Measurements from ENCODE around the gene SORCS2. TPM values are rescaled to one million over a fixed set of nuclear protein-coding genes. Genes with fewer than 3 reads are reported as not detected.

Gene SORCS2
- total RNA-seq, 4 donors from 2014 or later, result 0.07 to 1.2 (median 0.11) TPM

GRCh38 chr4:7270121-7270520 is 77.8 kb downstream of the SORCS2 start:
- no peak for TF ChIP-seq CTCF (IDR thresholded peaks at IDR 0.05 in 4 of 5, conservative IDR thresholded peaks at IDR 0.05 in 1 of 5)
- TF ChIP-seq POLR2A (IDR thresholded peaks at IDR 0.05), result no peak
- no peak for ATAC-seq
- in situ Hi-C loops (cut with MboI; ENCODE audit: low sequenced_read_pairs in 4 of 4) (no loop called here), intact Hi-C loops (cut with DNase I; ENCODE audit: low total_unique reads) (loop anchor here (1.0 kb wide), 1 partner anchor 26 kb away; no protein-coding TSS in a partner anchor)
- Histone ChIP-seq H3K9me3 (no peaks in the 10 kb centered on the region), H3K4me3 (no peak overlapping the region), H3K4me1 (no peaks in the 10 kb centered on the region), H3K27me3 (no peaks in the 10 kb centered on the region), H3K36me3 (no peaks in the 10 kb centered on the region), H3K27ac (no peak overlapping the region)
- DNase-seq, result no peak

GRCh38 chr4:7272404-7272803 is 80.1 kb downstream of the SORCS2 start:
- no peaks in the 10 kb centered on the region for H3K4me1 ChIP-seq
- DNase-seq, result no peak
- no peak for ATAC-seq
- no peaks in the 10 kb centered on the region for H3K27me3 ChIP-seq
- no peak overlapping the region for H3K27ac ChIP-seq
- H3K4me3 ChIP-seq, result no peak overlapping the region
- intact Hi-C loops (cut with DNase I; ENCODE audit: low total_unique reads) (no loop called here), in situ Hi-C loops (cut with MboI; ENCODE audit: low sequenced_read_pairs in 4 of 4) (no loop called here)
- no peaks in the 10 kb centered on the region for H3K36me3 ChIP-seq
- H3K9me3 ChIP-seq, result no peaks in the 10 kb centered on the region
- TF ChIP-seq POLR2A (IDR thresholded peaks at IDR 0.05), result no peak
- no peak for TF ChIP-seq CTCF (IDR thresholded peaks at IDR 0.05 in 4 of 5, conservative IDR thresholded peaks at IDR 0.05 in 1 of 5)

- no peak for DNase-seq
- Histone ChIP-seq H3K4me1 (no peaks in the 10 kb centered on the region), H3K9me3 (no peaks in the 10 kb centered on the region), H3K27me3 (no peaks in the 10 kb centered on the region), H3K36me3 (no peaks in the 10 kb centered on the region), H3K4me3 (no peak overlapping the region), H3K27ac (no peak overlapping the region)
- in situ Hi-C loops (cut with MboI; ENCODE audit: low sequenced_read_pairs in 4 of 4), result no loop called here
- TF ChIP-seq CTCF (IDR thresholded peaks at IDR 0.05 in 4 of 5, conservative IDR thresholded peaks at IDR 0.05 in 1 of 5) (no peak), POLR2A (IDR thresholded peaks at IDR 0.05) (no peak)
- no peak for ATAC-seq
- intact Hi-C loops (cut with DNase I; ENCODE audit: low total_unique reads), result no loop called here
Measured at GRCh38 chr4:7273738-7274297, 81.5 kb downstream of the SORCS2 start.

- H3K27me3 ChIP-seq, result no peaks in the 10 kb centered on the region
- DNase-seq, result no peak
- no peaks in the 10 kb centered on the region for H3K4me1 ChIP-seq
- ATAC-seq, result no peak
- no peak overlapping the region for H3K27ac ChIP-seq
- H3K36me3 ChIP-seq, result no peaks in the 10 kb centered on the region
- TF ChIP-seq POLR2A (IDR thresholded peaks at IDR 0.05), result no peak
- no peak for TF ChIP-seq CTCF (IDR thresholded peaks at IDR 0.05 in 4 of 5, conservative IDR thresholded peaks at IDR 0.05 in 1 of 5)
- no peaks in the 10 kb centered on the region for H3K9me3 ChIP-seq
- intact Hi-C loops (cut with DNase I; ENCODE audit: low total_unique reads), result no loop called here
- in situ Hi-C loops (cut with MboI; ENCODE audit: low sequenced_read_pairs in 4 of 4), result no loop called here
- H3K4me3 ChIP-seq, result no peak overlapping the region
Measured at GRCh38 chr4:7275067-7275466, 82.7 kb downstream of the SORCS2 start.

Measured in gastrocnemius medialis (tissue), 4 donors.